B cell (primary cell): Measurements from ENCODE around the gene NPR3. TPM values are rescaled to one million over a fixed set of nuclear protein-coding genes. Genes with fewer than 3 reads are reported as not detected.

Source experiments
- ATAC-seq: fragments of 200-7000 bp; cut with Tn5 transposase; one replicate; pipeline ENCODE4 v1.10.0; 2021; ENCODE audit warnings: low read depth, mild to moderate bottlenecking, moderate number of reproducible peaks, moderate library complexity
- CTCF ChIA-PET: fragments of 350-600 bp; sonication (Branson Sonifier 250); formaldehyde crosslinking; loops from one replicate; lab custom pipeline; 2021; ENCODE audit warnings: antibody characterized with exemption, inconsistent platforms; lab: Charles Lee
- POLR2A ChIA-PET: fragments of 350-600 bp; sonication (Branson Sonifier 250); formaldehyde crosslinking; loops from one replicate; lab custom pipeline; 2021; ENCODE audit warnings: antibody characterized with exemption; lab: Charles Lee
- DNase-seq: peaks from one replicate; pipeline ENCODE4 v3.0.0; 2013
- H2AFZ ChIP-seq: 2 replicates; pipeline ENCODE4 v1.6.1; 2012; ENCODE audit warnings: mild to moderate bottlenecking, low read depth, low read length; ENCODE audit not compliant: insufficient read depth, poor library complexity, severe bottlenecking
- H3K27ac ChIP-seq, 2 donors: 1 replicate in 1 of 2; 2 replicates in 1 of 2; pipeline ENCODE4 v1.5.1; 2012 to 2013; ENCODE audit warnings: low read length in 2 of 2, mild to moderate bottlenecking in 2 of 2, moderate library complexity in 1 of 2
- H3K27me3 ChIP-seq, 4 experiments: fragments of 200-600 bp in 1 of 4; sonication (generic) in 1 of 4; replicated peaks in 1 of 4; 1 replicate in 2 of 4; 2 replicates in 2 of 4; pipeline versions ENCODE4 v1.6.1 to v1.7.0; 2013 to 2016; ENCODE audit warnings: low read length in 3 of 4, mild to moderate bottlenecking in 2 of 4, mixed read lengths in 1 of 4, moderate library complexity in 1 of 4; ENCODE audit not compliant: insufficient read depth in 4 of 4, control insufficient read depth in 3 of 4; ENCODE audit errors: control extremely low read depth in 1 of 4
- H3K36me3 ChIP-seq, 2 experiments: replicated peaks in 1 of 2; 1 replicate in 1 of 2; 2 replicates in 1 of 2; pipeline versions ENCODE4 v1.6.1 to v1.7.1; 2013; ENCODE audit warnings: low read length in 1 of 2; ENCODE audit not compliant: insufficient read depth in 2 of 2, control insufficient read depth in 1 of 2; ENCODE audit errors: control extremely low read depth in 1 of 2, extremely low read depth in 1 of 2
- H3K4me1 ChIP-seq, 2 donors: fragments of 200-600 bp in 1 of 2; sonication (generic) in 1 of 2; 1 replicate in 1 of 2; 2 replicates in 1 of 2; pipeline versions ENCODE4 v1.5.1 to v1.6.1; 2013 to 2017; ENCODE audit warnings: low read length in 2 of 2; ENCODE audit not compliant: control insufficient read depth in 2 of 2, insufficient read depth in 2 of 2
- H3K4me2 ChIP-seq: replicated peaks from 2 replicates; pipeline ENCODE3; 2012; ENCODE audit warnings: mild to moderate bottlenecking, low read depth, low read length; ENCODE audit not compliant: poor library complexity, severe bottlenecking
- H3K4me3 ChIP-seq, 5 experiments: fragments of 200-600 bp in 1 of 5; sonication (generic) in 1 of 5; 1 replicate in 3 of 5; 2 replicates in 2 of 5; pipeline versions ENCODE4 v1.5.1 to v1.7.0; 2011 to 2016; ENCODE audit warnings: low read length in 4 of 5, mild to moderate bottlenecking in 4 of 5, low read depth in 2 of 5, control low read depth in 1 of 5, moderate library complexity in 1 of 5; ENCODE audit not compliant: insufficient read depth in 1 of 5; ENCODE audit errors: control extremely low read depth in 1 of 5, extremely low read depth in 1 of 5
- H3K79me2 ChIP-seq: fragments of 200-600 bp; sonication (generic); one replicate; pipeline ENCODE4 v1.6.0; 2016; ENCODE audit warnings: low read length; ENCODE audit not compliant: control insufficient read depth, insufficient read depth
- H3K9ac ChIP-seq: fragments of 200-600 bp; sonication (generic); 2 replicates; pipeline ENCODE4 v1.6.1; 2017; ENCODE audit warnings: mild to moderate bottlenecking, low read length, moderate library complexity
- H3K9me3 ChIP-seq, 3 donors: one replicate each; pipeline versions ENCODE4 v1.6.1 to v1.7.1; 2013; ENCODE audit warnings: low read length in 2 of 3; ENCODE audit not compliant: control insufficient read depth in 2 of 3, insufficient read depth in 1 of 3; ENCODE audit errors: control extremely low read depth in 1 of 3
- H4K20me1 ChIP-seq: 2 replicates; pipeline ENCODE4 v1.6.0; 2012; ENCODE audit warnings: mild to moderate bottlenecking, low read length; ENCODE audit not compliant: insufficient read depth, control insufficient read depth, poor library complexity, severe bottlenecking
- H3K27ac Mint-ChIP-seq: one replicate; pipeline ENCODE4 v1.8.0; 2021; ENCODE audit warnings: mixed read lengths
- H3K27me3 Mint-ChIP-seq: one replicate; pipeline ENCODE4 v1.8.0; 2021; ENCODE audit warnings: mixed read lengths
- H3K4me1 Mint-ChIP-seq: one replicate; pipeline ENCODE4 v1.8.0; 2021; ENCODE audit warnings: mixed read lengths
- H3K4me3 Mint-ChIP-seq: one replicate; pipeline ENCODE4 v1.8.0; 2021; ENCODE audit warnings: mixed read lengths
- H3K9me3 Mint-ChIP-seq: one replicate; pipeline ENCODE4 v1.8.0; 2022; ENCODE audit warnings: mixed read lengths; ENCODE audit not compliant: insufficient read depth
- CTCF ChIP-seq: fragments of 200-600 bp; IDR thresholded peaks from one replicate; pipeline ENCODE4 v1.8.0; 2022; ENCODE audit warnings: antibody characterized with exemption, mild to moderate bottlenecking
- EZH2 ChIP-seq: IDR thresholded peaks from 2 replicates; pipeline ENCODE4 v1.6.1; 2012; ENCODE audit warnings: borderline replicate concordance, low read depth, mild to moderate bottlenecking, moderate library complexity, low read length; ENCODE audit not compliant: insufficient read depth, poor library complexity, severe bottlenecking
- WGBS: methylation state at CpG from one replicate; pipeline ENCODE4 v1.1.5; 2013; ENCODE audit warnings: missing lambda C conversion rate; ENCODE audit not compliant: insufficient coverage; 5-methylcytosine and 5-hydroxymethylcytosine counted together
- intact Hi-C: fragments of 100-400 bp; cut with micrococcal nuclease; formaldehyde crosslinking; loops from one replicate; pipeline ENCODE4 v1.10.0; 2022
- polyA plus RNA-seq: library from polyadenylated mRNA; depleted of rRNA; stranded (reverse); fragments of >200 nt; gene quantifications from 2 replicates; pipeline ENCODE4 v1.2.3, GENCODE V29; 2012
- total RNA-seq, 2 donors: library from RNA; stranded (reverse); fragments of 120-200 nt in 1 of 2; gene quantifications; 1 replicate in 1 of 2; 2 replicates in 1 of 2; pipeline versions ENCODE4 v1.2.3 to v1.2.4, GENCODE V29; 2013 to 2022

The NPR3 gene
- total and polyA plus RNA-seq, 2 donors (not counting 1 experiment from before 2014, with no cell fraction given), result not detected

GRCh38 chr5:32790411-32790951 lies 79.4 kb downstream of the NPR3 start:
- no peaks in the 10 kb centered on the region for H3K4me1 Mint-ChIP-seq
- no peak overlapping the region for H3K4me3 Mint-ChIP-seq
- no peak for ATAC-seq
- H3K27me3 Mint-ChIP-seq, result no peaks in the 10 kb centered on the region
- no CpG with 5 or more reads among the region's 2 CpGs for WGBS
- H2AFZ ChIP-seq, result no peak overlapping the region
- no peak overlapping the region for H3K4me3 ChIP-seq
- H3K9me3 Mint-ChIP-seq, result no peaks in the 10 kb centered on the region
- peaks cover 0 to 3% (median 0%) of the 10 kb centered on the region in 4 experiments for H3K27me3 ChIP-seq
- no peaks in the 10 kb centered on the region for H3K36me3 ChIP-seq
- ChIA-PET CTCF (no interaction called here), POLR2A (no interaction called here)
- H3K27ac ChIP-seq, result no peak overlapping the region
- H3K9me3 ChIP-seq, result no peaks in the 10 kb centered on the region
- DNase-seq, result no peak
- no peak overlapping the region for H3K4me2 ChIP-seq
- H3K27ac Mint-ChIP-seq, result no peak overlapping the region
- no peak overlapping the region for H3K9ac ChIP-seq
- H3K79me2 ChIP-seq, result no peaks in the 10 kb centered on the region
- no peaks in the 10 kb centered on the region for H4K20me1 ChIP-seq
- TF ChIP-seq CTCF, result no peak
- no peak for TF ChIP-seq EZH2
- intact Hi-C loops, result no loop called here
- no peaks in the 10 kb centered on the region for H3K4me1 ChIP-seq

GRCh38 chr5:32791536-32792243 lies 80.6 kb downstream of the NPR3 start:
- Histone ChIP-seq H3K4me3 (no peak overlapping the region), H4K20me1 (no peaks in the 10 kb centered on the region), H3K36me3 (no peaks in the 10 kb centered on the region), H3K27ac (no peak overlapping the region), H3K9ac (no peak overlapping the region), H3K4me1 (no peaks in the 10 kb centered on the region), H3K79me2 (no peaks in the 10 kb centered on the region), H2AFZ (no peak overlapping the region), H3K27me3 (peaks cover 0 to 3% (median 0%) of the 10 kb centered on the region in 4 experiments), H3K4me2 (no peak overlapping the region), H3K9me3 (no peaks in the 10 kb centered on the region)
- intact Hi-C loops, result no loop called here
- 81% methylated on average over 4 of the region's 9 CpGs for WGBS
- H3K27ac Mint-ChIP-seq, result no peak overlapping the region
- ChIA-PET POLR2A (no interaction called here), CTCF (interaction anchor here (0.7 kb wide), 1 partner anchor 1694 kb away, joined by 5 read pairs; no protein-coding TSS in a partner anchor)
- no peaks in the 10 kb centered on the region for H3K9me3 Mint-ChIP-seq
- DNase-seq, result no peak
- no peaks in the 10 kb centered on the region for H3K4me1 Mint-ChIP-seq
- ATAC-seq, result no peak
- H3K27me3 Mint-ChIP-seq, result no peaks in the 10 kb centered on the region
- TF ChIP-seq CTCF (no peak), EZH2 (no peak)
- no peak overlapping the region for H3K4me3 Mint-ChIP-seq
